ENCODE results near the gene KCND3.

DNA sequence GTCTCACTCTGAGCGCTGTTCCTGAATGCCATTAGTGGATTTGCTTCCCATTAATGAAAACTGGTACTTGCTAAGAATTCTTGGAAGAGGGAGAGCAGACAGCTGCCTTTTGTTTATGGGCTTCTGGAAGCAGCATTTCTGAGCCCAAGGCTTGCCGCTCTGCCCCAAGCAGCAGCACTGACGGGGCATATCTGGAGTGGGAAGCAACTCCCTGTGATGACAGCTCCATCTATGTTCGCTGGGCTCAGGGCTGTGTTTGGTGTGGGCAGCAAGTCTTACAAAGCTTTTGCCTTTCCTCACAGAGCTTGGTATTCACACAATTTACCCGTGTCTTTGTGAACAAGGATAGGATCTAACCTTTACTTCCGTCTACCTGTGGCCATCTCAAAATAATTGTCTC is 161.5 kb downstream of the KCND3 start:
- TF ChIP-seq, protein P1, sequence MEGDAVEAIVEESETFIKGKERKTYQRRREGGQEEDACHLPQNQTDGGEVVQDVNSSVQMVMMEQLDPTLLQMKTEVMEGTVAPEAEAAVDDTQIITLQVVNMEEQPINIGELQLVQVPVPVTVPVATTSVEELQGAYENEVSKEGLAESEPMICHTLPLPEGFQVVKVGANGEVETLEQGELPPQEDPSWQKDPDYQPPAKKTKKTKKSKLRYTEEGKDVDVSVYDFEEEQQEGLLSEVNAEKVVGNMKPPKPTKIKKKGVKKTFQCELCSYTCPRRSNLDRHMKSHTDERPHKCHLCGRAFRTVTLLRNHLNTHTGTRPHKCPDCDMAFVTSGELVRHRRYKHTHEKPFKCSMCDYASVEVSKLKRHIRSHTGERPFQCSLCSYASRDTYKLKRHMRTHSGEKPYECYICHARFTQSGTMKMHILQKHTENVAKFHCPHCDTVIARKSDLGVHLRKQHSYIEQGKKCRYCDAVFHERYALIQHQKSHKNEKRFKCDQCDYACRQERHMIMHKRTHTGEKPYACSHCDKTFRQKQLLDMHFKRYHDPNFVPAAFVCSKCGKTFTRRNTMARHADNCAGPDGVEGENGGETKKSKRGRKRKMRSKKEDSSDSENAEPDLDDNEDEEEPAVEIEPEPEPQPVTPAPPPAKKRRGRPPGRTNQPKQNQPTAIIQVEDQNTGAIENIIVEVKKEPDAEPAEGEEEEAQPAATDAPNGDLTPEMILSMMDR (IDR thresholded peaks at IDR 0.05), result no peak
- no peak for TF ChIP-seq EZH2 (IDR thresholded peaks at IDR 0.05)
- TF ChIP-seq EZH2phosphoT487 (IDR thresholded peaks at IDR 0.05), result no peak

Measured in neural progenitor cell (in vitro differentiated cells).